Tibial artery (tissue), 4 donors: ENCODE measurements around the gene FTCD.
"Not testable (repeated sequence)": the region's sequence is repeated elsewhere in the genome, so short reads cannot be mapped to it uniquely, and the experiment has no call there.

ENCODE experiments used
- DNase-seq, 2 donors: peaks; one replicate each; pipeline ENCODE4 v3.0.0-alpha.2; 2019
- H3K27ac ChIP-seq, 2 donors: fragments of 200-600 bp; sonication (generic) in 1 of 2; 1 replicate in 1 of 2; 2 replicates in 1 of 2; pipeline ENCODE4 v1.5.1; 2018 to 2019; ENCODE audit warnings: mild to moderate bottlenecking in 1 of 2
- H3K27me3 ChIP-seq, 2 donors: fragments of 200-600 bp; sonication (generic) in 1 of 2; one replicate each; pipeline versions ENCODE4 v1.5.1 to v1.6.0; 2016 to 2019
- H3K36me3 ChIP-seq, 3 donors: fragments of 200-600 bp; sonication (generic) in 2 of 3; one replicate each; pipeline ENCODE4 v1.5.1; 2016 to 2019; ENCODE audit warnings: mild to moderate bottlenecking in 2 of 3
- H3K4me1 ChIP-seq, 4 donors: fragments of 200-600 bp; sonication (generic) in 2 of 4; 1 replicate in 3 of 4; 2 replicates in 1 of 4; pipeline ENCODE4 v1.5.1; 2016 to 2019
- H3K4me3 ChIP-seq, 2 donors: fragments of 200-600 bp; sonication (generic) in 1 of 2; 1 replicate in 1 of 2; 2 replicates in 1 of 2; pipeline ENCODE4 v1.5.1; 2018 to 2019; ENCODE audit warnings: mild to moderate bottlenecking in 2 of 2
- H3K9me3 ChIP-seq, 3 donors: fragments of 200-600 bp; sonication (generic) in 1 of 3; one replicate each; pipeline ENCODE4 v1.5.1; 2016 to 2019
- intact Hi-C: fragments of 100-400 bp; cut with DNase I; formaldehyde crosslinking; loops from one replicate; pipeline ENCODE4 v1.15.0; 2023; ENCODE audit warnings: low total_unique reads
- TF ChIP-seq, protein P1 (sequence below), 2 experiments: fragments of 200-600 bp in 1 of 2; fragments of 450-650 bp in 1 of 2; IDR thresholded peaks; one replicate each; pipeline ENCODE4 v1.5.1; 2017 to 2019; ENCODE audit warnings: antibody characterized with exemption in 2 of 2, mild to moderate bottlenecking in 1 of 2, moderate library complexity in 1 of 2

The FTCD gene

DNA sequence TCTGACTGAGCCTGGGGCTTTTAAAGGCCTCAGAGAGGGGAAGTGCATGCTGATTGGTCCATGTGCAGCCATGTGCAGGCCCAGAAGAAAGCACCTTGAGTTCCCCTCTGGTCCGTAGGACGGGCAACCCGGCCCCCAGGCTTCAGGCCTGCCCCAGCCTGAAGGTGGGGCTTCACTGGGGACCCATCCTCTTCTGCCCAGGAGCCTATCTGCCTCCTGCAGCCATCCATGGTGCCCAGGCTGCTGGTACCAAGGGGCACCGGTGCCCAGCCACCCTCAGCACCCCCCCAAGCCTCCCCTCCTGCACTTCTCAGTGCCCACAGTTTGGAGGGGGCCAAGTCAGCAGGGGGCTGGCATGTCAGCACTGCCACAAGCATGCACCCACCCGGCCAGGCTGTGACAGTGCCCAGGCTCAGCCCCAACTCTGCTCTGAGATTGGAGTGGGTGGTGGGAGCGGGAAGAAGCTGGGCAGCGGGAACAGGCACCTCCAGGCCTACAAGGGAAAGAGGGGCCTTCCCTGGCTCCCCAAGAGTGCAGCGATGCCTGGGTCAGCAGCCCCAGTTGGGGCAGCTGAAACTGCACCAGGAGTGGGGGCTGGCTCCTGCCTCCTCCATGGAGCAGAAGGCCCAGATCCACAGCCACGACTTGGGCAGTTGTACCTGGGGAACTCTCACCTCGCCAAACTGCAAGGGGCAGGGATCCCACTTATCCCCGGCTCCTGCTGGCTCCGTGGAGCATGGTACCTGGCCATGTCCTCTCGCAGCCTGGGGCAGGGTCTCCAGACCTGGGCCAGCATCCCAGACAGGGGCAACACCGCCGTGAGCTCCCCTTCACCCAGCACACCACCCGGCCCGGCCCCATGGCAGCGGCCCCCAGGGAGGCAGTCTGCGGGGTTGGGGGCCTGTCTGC, 45.8 kb downstream of the FTCD start:
- peak overlapping the region; percentile 57 to 64 for H3K27ac ChIP-seq
- H3K4me1 ChIP-seq: peaks cover 0 to 49% (median 25%) of the 10 kb centered on the region in 4 donors
- DNase-seq: peak in 1 of 2 donors; percentile 61
- H3K27me3 ChIP-seq: no peaks in the 10 kb centered on the region
- no peaks in the 10 kb centered on the region for H3K9me3 ChIP-seq
- intact Hi-C loops: loop anchor here (10.0 kb wide), 1 partner anchor 585 kb away; no protein-coding TSS in a partner anchor
- H3K36me3 ChIP-seq: peaks cover 26 to 35% (median 32%) of the 10 kb centered on the region in 3 donors
- TF ChIP-seq, protein P1, sequence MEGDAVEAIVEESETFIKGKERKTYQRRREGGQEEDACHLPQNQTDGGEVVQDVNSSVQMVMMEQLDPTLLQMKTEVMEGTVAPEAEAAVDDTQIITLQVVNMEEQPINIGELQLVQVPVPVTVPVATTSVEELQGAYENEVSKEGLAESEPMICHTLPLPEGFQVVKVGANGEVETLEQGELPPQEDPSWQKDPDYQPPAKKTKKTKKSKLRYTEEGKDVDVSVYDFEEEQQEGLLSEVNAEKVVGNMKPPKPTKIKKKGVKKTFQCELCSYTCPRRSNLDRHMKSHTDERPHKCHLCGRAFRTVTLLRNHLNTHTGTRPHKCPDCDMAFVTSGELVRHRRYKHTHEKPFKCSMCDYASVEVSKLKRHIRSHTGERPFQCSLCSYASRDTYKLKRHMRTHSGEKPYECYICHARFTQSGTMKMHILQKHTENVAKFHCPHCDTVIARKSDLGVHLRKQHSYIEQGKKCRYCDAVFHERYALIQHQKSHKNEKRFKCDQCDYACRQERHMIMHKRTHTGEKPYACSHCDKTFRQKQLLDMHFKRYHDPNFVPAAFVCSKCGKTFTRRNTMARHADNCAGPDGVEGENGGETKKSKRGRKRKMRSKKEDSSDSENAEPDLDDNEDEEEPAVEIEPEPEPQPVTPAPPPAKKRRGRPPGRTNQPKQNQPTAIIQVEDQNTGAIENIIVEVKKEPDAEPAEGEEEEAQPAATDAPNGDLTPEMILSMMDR (IDR thresholded peaks at IDR 0.05): no peak
- H3K4me3 ChIP-seq: no peak overlapping the region

DNA sequence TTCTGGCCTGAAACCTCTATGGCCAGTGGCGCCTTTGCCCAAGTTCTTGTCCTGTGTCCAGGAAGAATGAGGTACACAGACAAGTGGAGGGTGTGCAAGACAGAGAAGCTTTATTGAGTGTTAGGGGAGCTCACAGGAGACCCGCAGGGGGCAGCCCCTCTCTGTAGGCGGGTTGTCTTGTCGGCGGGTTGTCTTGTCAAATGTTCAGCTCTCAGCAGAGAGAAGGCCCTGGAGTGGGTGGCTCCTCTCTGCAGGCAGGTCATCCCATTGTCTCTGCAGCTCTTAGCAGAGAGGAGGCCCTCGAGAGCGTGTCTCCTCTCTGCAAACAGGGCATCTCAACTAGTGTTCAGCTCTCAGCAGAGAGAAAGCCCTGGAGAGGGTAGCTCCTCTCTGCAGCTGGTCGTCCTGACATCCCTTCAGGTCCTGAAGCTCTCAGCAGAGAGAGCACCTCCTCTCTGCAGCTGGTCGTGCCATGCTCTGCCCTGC, 46.5 kb downstream of the FTCD start:
- H3K36me3 ChIP-seq: peaks cover 19 to 29% (median 25%) of the 10 kb centered on the region in 3 donors
- intact Hi-C loops: no loop called here
- peak overlapping the region; percentile 57 to 64 for H3K27ac ChIP-seq
- no peak overlapping the region for H3K4me3 ChIP-seq
- H3K4me1 ChIP-seq: peaks cover 0 to 49% (median 25%) of the 10 kb centered on the region in 4 donors
- TF ChIP-seq, protein P1 (IDR thresholded peaks at IDR 0.05): no peak
- H3K9me3 ChIP-seq: no peaks in the 10 kb centered on the region
- DNase-seq: no peak
- H3K27me3 ChIP-seq: no peaks in the 10 kb centered on the region

DNA sequence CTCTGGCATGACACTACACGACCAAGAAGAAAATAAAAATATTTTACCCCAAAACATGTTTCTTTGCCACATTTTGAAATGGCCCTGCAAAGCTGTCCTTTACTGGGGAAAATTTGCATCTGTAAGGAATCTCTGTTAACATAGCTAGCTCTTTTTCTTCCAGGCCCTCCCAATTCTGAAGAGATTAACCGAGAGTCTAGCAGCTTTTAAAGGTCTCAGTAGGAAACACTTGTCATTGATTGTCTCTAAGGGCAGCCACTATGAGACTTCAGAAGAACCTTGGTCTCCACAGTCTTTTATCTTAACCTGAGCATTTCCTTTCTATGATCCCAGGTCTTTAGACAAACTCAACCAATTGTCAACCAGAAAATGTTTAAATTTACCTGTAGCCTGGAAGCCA, 48.0 kb downstream of the FTCD start:
- intact Hi-C loops, DNase-seq: not testable (repeated sequence)

DNA sequence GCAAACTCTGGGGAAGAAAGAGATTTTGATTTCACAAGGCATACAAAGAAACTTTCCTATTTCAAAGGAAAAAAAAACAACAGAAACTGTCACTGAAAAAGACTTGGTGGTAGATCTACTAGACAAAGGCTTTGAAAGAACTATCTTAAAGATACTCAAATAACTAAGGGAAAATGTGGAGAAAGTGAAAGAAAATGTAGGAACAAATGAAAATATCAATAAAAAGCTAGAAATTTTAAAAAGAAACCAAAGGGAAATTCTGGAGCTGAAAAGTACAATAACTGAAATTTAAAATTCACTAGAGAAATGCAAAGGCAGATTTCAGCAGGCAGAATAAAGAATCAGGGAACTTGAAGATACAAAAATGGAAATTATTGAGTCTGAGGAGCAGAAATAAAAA, 51.3 kb downstream of the FTCD start:
- no peak overlapping the region for H3K27ac ChIP-seq

More for the DNA sequence above, 48.0 kb downstream of the FTCD start:
- not testable (repeated sequence) for H3K4me3 ChIP-seq, H3K9me3 ChIP-seq, H3K27ac ChIP-seq, H3K27me3 ChIP-seq
- Histone ChIP-seq H3K36me3 (peaks cover 6 to 15% (median 14%) of the 10 kb centered on the region in 3 donors), H3K4me1 (peaks cover 0 to 49% (median 25%) of the 10 kb centered on the region in 4 donors)

DNA sequence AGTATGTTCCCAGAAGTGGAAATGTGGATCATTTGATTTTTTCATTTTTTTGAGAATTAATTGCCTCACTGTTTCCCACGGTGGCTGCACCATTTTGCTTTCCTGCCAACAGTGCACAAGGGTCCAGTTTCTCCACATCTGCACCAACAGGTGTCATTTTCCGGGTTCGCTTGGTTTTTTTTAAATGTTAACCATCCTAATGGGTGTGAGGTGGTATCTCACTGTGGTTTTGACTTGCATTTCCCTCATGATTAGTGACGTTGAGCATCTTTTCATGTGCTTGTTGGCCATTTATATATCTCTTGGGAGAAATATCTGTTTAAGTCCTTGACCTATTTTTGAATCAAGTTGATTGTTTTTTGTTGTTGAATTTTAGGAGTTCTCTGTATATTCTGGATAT, 54.5 kb downstream of the FTCD start:
- Histone ChIP-seq H3K27me3 (no peaks in the 10 kb centered on the region), H3K4me3 (peak overlapping the region in 1 of 2 donors; percentile 97), H3K36me3 (peaks cover 0 to 8% (median 0%) of the 10 kb centered on the region in 3 donors), H3K4me1 (peaks cover 0 to 29% (median 16%) of the 10 kb centered on the region in 4 donors), H3K9me3 (peaks cover 0 to 13% (median 11%) of the 10 kb centered on the region in 3 donors), H3K27ac (peak overlapping the region in 1 of 2 donors; percentile 95)
- no peak for DNase-seq
- TF ChIP-seq, protein P1 (IDR thresholded peaks at IDR 0.05): no peak
- intact Hi-C loops: no loop called here

More for the DNA sequence above, 51.3 kb downstream of the FTCD start:
- Histone ChIP-seq H3K36me3 (peaks cover 0 to 12% (median 0%) of the 10 kb centered on the region in 3 donors), H3K4me1 (peaks cover 0 to 42% (median 9%) of the 10 kb centered on the region in 4 donors), H3K27me3 (no peaks in the 10 kb centered on the region), H3K9me3 (peaks cover 0 to 13% (median 11%) of the 10 kb centered on the region in 3 donors), H3K4me3 (no peak overlapping the region)
- no peak for DNase-seq
- TF ChIP-seq, protein P1 (IDR thresholded peaks at IDR 0.05): no peak
- intact Hi-C loops: no loop called here

DNA sequence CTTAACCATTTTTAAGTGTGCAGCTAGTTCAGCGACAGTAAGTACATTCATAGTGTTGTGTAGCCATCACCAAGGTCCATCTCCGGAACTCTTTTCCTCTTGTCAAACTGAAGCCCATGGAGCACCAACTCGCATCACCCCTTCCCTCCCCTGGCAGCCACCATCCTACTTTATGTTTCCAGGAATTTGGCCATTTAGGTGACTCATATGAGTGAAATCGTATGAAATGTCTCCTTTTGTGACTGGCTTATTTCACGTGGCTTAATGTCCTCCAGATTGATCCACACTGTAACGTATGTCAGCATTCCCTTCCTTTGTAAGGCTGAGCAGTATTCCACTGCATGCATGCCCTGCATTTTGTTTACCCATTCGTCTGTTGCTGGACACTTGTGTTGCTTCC, 55.0 kb downstream of the FTCD start:
- H3K27me3 ChIP-seq: no peaks in the 10 kb centered on the region
- peak overlapping the region; percentile 82 to 97 for H3K4me3 ChIP-seq
- DNase-seq: no peak
- H3K36me3 ChIP-seq: peaks cover 0 to 8% (median 0%) of the 10 kb centered on the region in 3 donors
- H3K9me3 ChIP-seq: peaks cover 0 to 13% (median 11%) of the 10 kb centered on the region in 3 donors
- intact Hi-C loops: no loop called here
- TF ChIP-seq, protein P1 (IDR thresholded peaks at IDR 0.05): no peak
- H3K4me1 ChIP-seq: peaks cover 0 to 29% (median 16%) of the 10 kb centered on the region in 4 donors
- peak overlapping the region; percentile 95 to 100 for H3K27ac ChIP-seq
